HEK293T (cell line): ENCODE measurements around the gene CDKN2B-AS1.

Experiments
- BHLHE40 ChIP-seq: fragments of 450-650 bp; IDR thresholded peaks from 2 replicates; pipeline ENCODE4 v1.6.1; 2016; ENCODE audit warnings: mild to moderate bottlenecking, moderate library complexity, borderline replicate concordance
- ELF4 ChIP-seq: fragments of 450-650 bp; IDR thresholded peaks from 2 replicates; pipeline ENCODE4 v1.6.1; 2017; ENCODE audit warnings: antibody characterized with exemption
- FOXA1 ChIP-seq: fragments of 450-650 bp; IDR thresholded peaks from 2 replicates; pipeline ENCODE4 v1.6.1; 2016; ENCODE audit warnings: mild to moderate bottlenecking
- FOXK2 ChIP-seq: fragments of 450-650 bp; IDR thresholded peaks from 2 replicates; pipeline ENCODE4 v1.6.1; 2016; ENCODE audit warnings: mild to moderate bottlenecking
- FOXM1 ChIP-seq: fragments of 450-650 bp; IDR thresholded peaks from 2 replicates; pipeline ENCODE4 v1.6.1; 2017; ENCODE audit warnings: mild to moderate bottlenecking, borderline replicate concordance
- HDGF ChIP-seq: fragments of 450-650 bp; IDR thresholded peaks from 2 replicates; pipeline ENCODE4 v1.6.1; 2017; ENCODE audit warnings: antibody characterized with exemption, borderline replicate concordance
- SP1 ChIP-seq: fragments of 450-650 bp; IDR thresholded peaks from 2 replicates; pipeline ENCODE4 v1.6.1; 2017
- SUZ12 ChIP-seq: fragments of 450-650 bp; IDR thresholded peaks from 2 replicates; pipeline ENCODE4 v1.6.1; 2016; ENCODE audit warnings: mild to moderate bottlenecking
- TARDBP ChIP-seq: fragments of 450-650 bp; IDR thresholded peaks from 2 replicates; pipeline ENCODE4 v1.6.1; 2016
- TF ChIP-seq, protein P1 (sequence below): fragments of 450-650 bp; IDR thresholded peaks from 2 replicates; pipeline ENCODE4 v1.6.1; 2016

DNA sequence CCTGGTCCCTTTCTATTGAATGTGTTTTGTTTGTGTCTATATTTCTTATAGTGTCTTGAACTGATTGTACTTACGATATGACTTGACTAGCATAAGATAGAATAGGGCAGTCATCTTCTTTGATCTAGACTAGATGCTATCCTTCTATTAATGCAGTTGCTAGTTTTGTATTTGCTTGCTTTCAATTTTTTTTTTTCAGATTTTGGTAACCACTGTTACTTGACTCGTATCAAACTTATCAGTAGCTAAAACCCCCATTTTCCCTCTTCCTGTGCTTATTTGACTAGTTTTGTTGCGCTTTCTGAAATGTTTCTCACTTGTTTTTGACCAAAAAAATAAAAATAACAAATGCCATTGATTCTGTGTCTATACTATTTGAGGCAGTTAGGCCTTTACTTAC is 83.5 kb downstream of the CDKN2B-AS1 start:
- TF ChIP-seq, protein P1, sequence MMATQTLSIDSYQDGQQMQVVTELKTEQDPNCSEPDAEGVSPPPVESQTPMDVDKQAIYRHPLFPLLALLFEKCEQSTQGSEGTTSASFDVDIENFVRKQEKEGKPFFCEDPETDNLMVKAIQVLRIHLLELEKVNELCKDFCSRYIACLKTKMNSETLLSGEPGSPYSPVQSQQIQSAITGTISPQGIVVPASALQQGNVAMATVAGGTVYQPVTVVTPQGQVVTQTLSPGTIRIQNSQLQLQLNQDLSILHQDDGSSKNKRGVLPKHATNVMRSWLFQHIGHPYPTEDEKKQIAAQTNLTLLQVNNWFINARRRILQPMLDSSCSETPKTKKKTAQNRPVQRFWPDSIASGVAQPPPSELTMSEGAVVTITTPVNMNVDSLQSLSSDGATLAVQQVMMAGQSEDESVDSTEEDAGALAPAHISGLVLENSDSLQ = no peak
- TF ChIP-seq FOXM1 (no peak), HDGF (no peak), SP1 (no peak), BHLHE40 (no peak), SUZ12 (no peak), TARDBP (no peak), FOXA1 (no peak), ELF4 (no peak), FOXK2 (no peak)
